ENCODE data around the gene TECPR2. TPM values are rescaled to one million over a fixed set of nuclear protein-coding genes. Genes with fewer than 3 reads are reported as not detected.

TECPR2 gene
- total and polyA plus RNA-seq, 10 of the 15 experiments (the other 5 are each of a cell fraction or from before 2014, with no cell fraction given): 0.15 to 10.0 (median 3.0) TPM

GRCh38 chr14:102325791-102326345 lies 36.9 kb upstream of the TECPR2 start:
- DNase-seq (ENCODE audit: low read depth, low spot score) (no peak), FAIRE-seq (no peak), ATAC-seq (no peak)
- Histone ChIP-seq H3K9ac (ENCODE audit: control insufficient read depth, insufficient read depth, low read length) (no peak overlapping the region), H2AFZ (ENCODE audit: control insufficient read depth, low read depth, low read length) (no peak overlapping the region), H4K20me1 (ENCODE audit: control insufficient read depth, insufficient read depth) (no peaks in the 10 kb centered on the region), H3K4me1 (ENCODE audit: control insufficient read depth, insufficient read depth, low read length) (peaks cover 2% of the 10 kb centered on the region; the same call in 1 of the 2 replicates), H3K36me3 (ENCODE audit: control insufficient read depth in 2 of 2, insufficient read depth in 2 of 2, low read length in 1 of 2) (peaks cover 0 to 3% of the 10 kb centered on the region in 2 experiments; a peak in 1 of 4 replicates), H3K4me3 (no peak overlapping the region), H3K9me3 (replicated peaks; ENCODE audit: control insufficient read depth, insufficient read depth, low read length) (no peaks in the 10 kb centered on the region), H3K27me3 (replicated peaks in 1 of 2; ENCODE audit: control insufficient read depth in 2 of 2, insufficient read depth in 2 of 2, low read length in 1 of 2) (no peaks in the 10 kb centered on the region), H3K4me2 (ENCODE audit: control insufficient read depth, insufficient read depth) (no peak overlapping the region), H3K79me2 (ENCODE audit: control insufficient read depth, insufficient read depth, low read length) (peaks cover 1% of the 10 kb centered on the region; the same call in 1 of the 2 replicates), H3K27ac (ENCODE audit: control insufficient read depth, insufficient read depth) (no peak overlapping the region)
- CTCF ChIA-PET: no interaction called here
- POLR2A ChIA-PET: interaction anchor here (0.5 to 0.7 kb wide), 2 partner anchors 83 to 281 kb away, joined by 4 to 5 read pairs; no protein-coding TSS in a partner anchor
- 88% methylated on average over 9 of the region's 9 CpGs for WGBS (ENCODE audit: insufficient coverage, insufficient replicate concordance, low lambda C conversion rate, missing lambda C conversion rate)
- BruUV-seq (replicated peaks): no TSS peak
- SMC1A ChIA-PET (ENCODE audit: uncharacterized antibody, unreplicated experiment): no interaction called here
- RAD21 ChIA-PET (ENCODE audit: unreplicated experiment): no interaction called here
- TF ChIP-seq NR2F1 (conservative IDR thresholded peaks at IDR 0.05): no peak
- no peak for TF ChIP-seq RAD21 (IDR thresholded peaks at IDR 0.05; ENCODE audit: insufficient read depth, low read depth, low read length)
- TF ChIP-seq TARDBP (IDR thresholded peaks at IDR 0.05; ENCODE audit: borderline replicate concordance): no peak
- TF ChIP-seq MYC (IDR thresholded peaks at IDR 0.05; ENCODE audit: insufficient read depth, insufficient read length, insufficient replicate concordance, low read length, severe bottlenecking): no peak
- TF ChIP-seq SPI1 (IDR thresholded peaks at IDR 0.05; ENCODE audit: borderline replicate concordance, insufficient read depth, low read depth, low read length): no peak
- no peak for TF ChIP-seq FOS (IDR thresholded peaks at IDR 0.05; ENCODE audit: borderline replicate concordance, extremely low read depth, insufficient read length)
- TF ChIP-seq JUNB (IDR thresholded peaks at IDR 0.05): no peak
- TF ChIP-seq, protein P1, sequence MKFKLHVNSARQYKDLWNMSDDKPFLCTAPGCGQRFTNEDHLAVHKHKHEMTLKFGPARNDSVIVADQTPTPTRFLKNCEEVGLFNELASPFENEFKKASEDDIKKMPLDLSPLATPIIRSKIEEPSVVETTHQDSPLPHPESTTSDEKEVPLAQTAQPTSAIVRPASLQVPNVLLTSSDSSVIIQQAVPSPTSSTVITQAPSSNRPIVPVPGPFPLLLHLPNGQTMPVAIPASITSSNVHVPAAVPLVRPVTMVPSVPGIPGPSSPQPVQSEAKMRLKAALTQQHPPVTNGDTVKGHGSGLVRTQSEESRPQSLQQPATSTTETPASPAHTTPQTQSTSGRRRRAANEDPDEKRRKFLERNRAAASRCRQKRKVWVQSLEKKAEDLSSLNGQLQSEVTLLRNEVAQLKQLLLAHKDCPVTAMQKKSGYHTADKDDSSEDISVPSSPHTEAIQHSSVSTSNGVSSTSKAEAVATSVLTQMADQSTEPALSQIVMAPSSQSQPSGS (IDR thresholded peaks at IDR 0.05; ENCODE audit: low read length): no peak
- TF ChIP-seq, protein P2, sequence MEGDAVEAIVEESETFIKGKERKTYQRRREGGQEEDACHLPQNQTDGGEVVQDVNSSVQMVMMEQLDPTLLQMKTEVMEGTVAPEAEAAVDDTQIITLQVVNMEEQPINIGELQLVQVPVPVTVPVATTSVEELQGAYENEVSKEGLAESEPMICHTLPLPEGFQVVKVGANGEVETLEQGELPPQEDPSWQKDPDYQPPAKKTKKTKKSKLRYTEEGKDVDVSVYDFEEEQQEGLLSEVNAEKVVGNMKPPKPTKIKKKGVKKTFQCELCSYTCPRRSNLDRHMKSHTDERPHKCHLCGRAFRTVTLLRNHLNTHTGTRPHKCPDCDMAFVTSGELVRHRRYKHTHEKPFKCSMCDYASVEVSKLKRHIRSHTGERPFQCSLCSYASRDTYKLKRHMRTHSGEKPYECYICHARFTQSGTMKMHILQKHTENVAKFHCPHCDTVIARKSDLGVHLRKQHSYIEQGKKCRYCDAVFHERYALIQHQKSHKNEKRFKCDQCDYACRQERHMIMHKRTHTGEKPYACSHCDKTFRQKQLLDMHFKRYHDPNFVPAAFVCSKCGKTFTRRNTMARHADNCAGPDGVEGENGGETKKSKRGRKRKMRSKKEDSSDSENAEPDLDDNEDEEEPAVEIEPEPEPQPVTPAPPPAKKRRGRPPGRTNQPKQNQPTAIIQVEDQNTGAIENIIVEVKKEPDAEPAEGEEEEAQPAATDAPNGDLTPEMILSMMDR (IDR thresholded peaks at IDR 0.05 in 2 of 3, conservative IDR thresholded peaks at IDR 0.05 in 1 of 3; ENCODE audit: control insufficient read depth in 2 of 3, extremely low read depth in 1 of 3, insufficient read depth in 1 of 3, low read depth in 3 of 3, low read length in 3 of 3): no peak
- TF ChIP-seq, protein P3, sequence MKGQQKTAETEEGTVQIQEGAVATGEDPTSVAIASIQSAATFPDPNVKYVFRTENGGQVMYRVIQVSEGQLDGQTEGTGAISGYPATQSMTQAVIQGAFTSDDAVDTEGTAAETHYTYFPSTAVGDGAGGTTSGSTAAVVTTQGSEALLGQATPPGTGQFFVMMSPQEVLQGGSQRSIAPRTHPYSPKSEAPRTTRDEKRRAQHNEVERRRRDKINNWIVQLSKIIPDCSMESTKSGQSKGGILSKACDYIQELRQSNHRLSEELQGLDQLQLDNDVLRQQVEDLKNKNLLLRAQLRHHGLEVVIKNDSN (IDR thresholded peaks at IDR 0.05; ENCODE audit: borderline replicate concordance, extremely low read length, insufficient read depth, low read depth, low read length): no peak
- no peak for TF ChIP-seq MAX (IDR thresholded peaks at IDR 0.05; ENCODE audit: low read depth, low read length)
- no peak for TF ChIP-seq ATF7 (IDR thresholded peaks at IDR 0.05; ENCODE audit: low read depth)
- no peak for TF ChIP-seq MEF2B (IDR thresholded peaks at IDR 0.05; ENCODE audit: partially characterized antibody, poor library complexity, severe bottlenecking)
- intact Hi-C loops (cut with micrococcal nuclease; ENCODE audit: unreplicated experiment) (no loop called here), in situ Hi-C loops (cut with MboI) (no loop called here)

All from GM12878 (cell line).